Right lobe of liver (tissue), 4 donors: ENCODE results near the gene PTPRU.

Source experiments
- CTCF ChIP-seq, 4 donors: fragments of 200-600 bp in 3 of 4; fragments of 450-650 bp in 1 of 4; IDR thresholded peaks; one replicate each; pipeline versions ENCODE4 v1.5.1 to v1.8.0; 2016 to 2022; ENCODE audit warnings: antibody characterized with exemption in 4 of 4, mild to moderate bottlenecking in 2 of 4
- POLR2A ChIP-seq: fragments of 450-650 bp; IDR thresholded peaks from one replicate; pipeline ENCODE4 v1.6.1; 2017; ENCODE audit warnings: antibody characterized with exemption, mild to moderate bottlenecking
- donor health status: DM: no; HTN: no; CAD: no.
- donor health status: DM: no; HTN: no; CAD: no.
- donor health status: DM: no; HTN: yes; CAD: no.

GRCh38 chr1:29259802-29260441 lies 23.6 kb downstream of the PTPRU start:
- TF ChIP-seq CTCF (IDR thresholded peaks at IDR 0.05) (no peak), POLR2A (no peak)
